ENCODE results near the gene CBLN4. TPM values are rescaled to one million over a fixed set of nuclear protein-coding genes. Genes with fewer than 3 reads are reported as not detected.

Gene CBLN4
- total and polyA plus RNA-seq, 2 donors (not counting 1 experiment from before 2014, with no cell fraction given) = not detected

DNA sequence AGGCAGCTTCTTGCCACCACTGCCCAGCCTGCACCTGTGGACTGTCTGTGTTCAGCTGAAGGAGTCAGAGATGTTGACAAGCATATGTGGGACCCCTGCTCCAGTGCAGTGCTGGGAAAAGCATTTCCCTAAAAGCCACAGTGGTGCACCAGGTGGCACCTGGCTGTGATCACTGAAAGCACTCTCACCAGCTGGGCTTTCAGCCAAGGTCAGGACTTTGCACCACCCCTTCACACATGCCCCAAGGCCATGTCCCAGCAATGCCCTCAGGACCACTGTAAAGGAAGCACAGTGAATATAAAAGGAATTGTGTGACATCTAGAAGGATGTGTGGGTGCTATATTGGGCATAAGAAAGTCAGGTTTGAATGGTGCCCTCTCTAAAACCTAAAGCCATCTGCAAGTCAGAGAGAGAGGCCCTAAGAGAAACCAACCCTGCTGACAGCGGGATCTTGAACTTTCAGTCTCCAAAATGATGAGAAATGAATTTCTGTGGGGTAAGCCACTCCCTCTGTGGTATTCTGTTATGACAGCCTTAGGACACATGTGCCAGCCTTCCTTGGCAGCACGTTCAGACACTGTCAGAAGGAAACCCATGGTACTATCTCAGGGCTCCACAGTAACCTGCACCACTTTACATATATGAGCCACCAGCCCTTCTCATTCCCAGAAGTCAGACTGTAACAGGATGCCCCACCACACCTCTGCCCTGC lies 30.7 kb downstream of the CBLN4 start:
- H3K4me1 ChIP-seq (ENCODE audit: control insufficient read depth, extremely low read depth, insufficient read depth, low read length) = no peaks in the 10 kb centered on the region
- TF ChIP-seq EZH2 (IDR thresholded peaks at IDR 0.05; ENCODE audit: low read length, missing control alignments) (no peak), CTCF (conservative IDR thresholded peaks at IDR 0.05 in 1 of 2, IDR thresholded peaks at IDR 0.05 in 1 of 2; ENCODE audit: low read depth in 1 of 2, low read length in 2 of 2) (no peak)
- no peak overlapping the region for H3K4me3 ChIP-seq (replicated peaks in 1 of 4; ENCODE audit: control extremely low read depth in 1 of 4, insufficient read depth in 1 of 4, low read depth in 3 of 4, low read length in 4 of 4)
- no peaks in the 10 kb centered on the region for H3K36me3 ChIP-seq (ENCODE audit: control insufficient read depth, insufficient read depth, low read length)
- H4K20me1 ChIP-seq (ENCODE audit: control insufficient read depth, extremely low read depth, insufficient read depth, low read length) = no peaks in the 10 kb centered on the region
- no peak overlapping the region for H3K27ac ChIP-seq (ENCODE audit: insufficient read depth, low read length)
- H3K9me3 ChIP-seq (ENCODE audit: control insufficient read depth, insufficient read depth, low read depth, low read length) = no peaks in the 10 kb centered on the region
- H3K4me2 ChIP-seq (ENCODE audit: extremely low read depth, insufficient read depth, low read length) = no peak overlapping the region
- H3K27me3 ChIP-seq (ENCODE audit: control insufficient read depth, insufficient read depth, low read length) = no peaks in the 10 kb centered on the region
- DNase-seq (ENCODE audit: low read depth in 2 of 2) = no peak
- H2AFZ ChIP-seq (ENCODE audit: low read length) = no peak overlapping the region
- H3K9ac ChIP-seq (ENCODE audit: insufficient read depth, low read length) = no peak overlapping the region
- H3K79me2 ChIP-seq (ENCODE audit: control insufficient read depth, insufficient read depth, low read length) = no peaks in the 10 kb centered on the region

DNA sequence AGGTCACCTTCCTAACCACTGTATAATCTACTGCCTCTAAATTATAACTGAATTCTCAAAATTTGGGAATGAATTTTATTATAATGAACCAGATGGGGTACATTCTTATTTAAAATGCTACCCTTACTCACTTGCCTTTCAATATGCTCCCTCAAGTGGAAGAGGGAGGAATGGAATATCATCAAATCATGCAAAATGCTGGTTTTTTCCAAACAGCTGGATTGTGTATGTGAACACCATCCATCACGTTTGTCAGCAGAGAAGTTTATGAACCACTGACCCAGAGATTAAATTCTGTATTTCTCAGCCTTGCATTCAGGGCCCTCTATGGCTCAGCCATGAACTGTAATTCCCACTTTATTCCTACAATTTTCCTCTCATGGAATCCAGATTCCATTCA lies 40.5 kb downstream of the CBLN4 start:
- no peak for DNase-seq (ENCODE audit: low read depth in 2 of 2)
- H3K27ac ChIP-seq (ENCODE audit: insufficient read depth, low read length) = no peak overlapping the region
- H4K20me1 ChIP-seq (ENCODE audit: control insufficient read depth, extremely low read depth, insufficient read depth, low read length) = no peaks in the 10 kb centered on the region
- no peak overlapping the region for H3K4me2 ChIP-seq (ENCODE audit: extremely low read depth, insufficient read depth, low read length)
- no peak overlapping the region for H3K4me3 ChIP-seq (replicated peaks in 1 of 4; ENCODE audit: control extremely low read depth in 1 of 4, insufficient read depth in 1 of 4, low read depth in 3 of 4, low read length in 4 of 4)
- H3K9me3 ChIP-seq (ENCODE audit: control insufficient read depth, insufficient read depth, low read depth, low read length) = no peaks in the 10 kb centered on the region
- H3K4me1 ChIP-seq (ENCODE audit: control insufficient read depth, extremely low read depth, insufficient read depth, low read length) = no peaks in the 10 kb centered on the region
- no peak for TF ChIP-seq CTCF (conservative IDR thresholded peaks at IDR 0.05 in 1 of 2, IDR thresholded peaks at IDR 0.05 in 1 of 2; ENCODE audit: low read depth in 1 of 2, low read length in 2 of 2)
- TF ChIP-seq EZH2 (IDR thresholded peaks at IDR 0.05; ENCODE audit: low read length, missing control alignments) = no peak
- no peaks in the 10 kb centered on the region for H3K36me3 ChIP-seq (ENCODE audit: control insufficient read depth, insufficient read depth, low read length)
- no peaks in the 10 kb centered on the region for H3K27me3 ChIP-seq (ENCODE audit: control insufficient read depth, insufficient read depth, low read length)
- no peaks in the 10 kb centered on the region for H3K79me2 ChIP-seq (ENCODE audit: control insufficient read depth, insufficient read depth, low read length)
- H2AFZ ChIP-seq (ENCODE audit: low read length) = no peak overlapping the region
- no peak overlapping the region for H3K9ac ChIP-seq (ENCODE audit: insufficient read depth, low read length)

DNA sequence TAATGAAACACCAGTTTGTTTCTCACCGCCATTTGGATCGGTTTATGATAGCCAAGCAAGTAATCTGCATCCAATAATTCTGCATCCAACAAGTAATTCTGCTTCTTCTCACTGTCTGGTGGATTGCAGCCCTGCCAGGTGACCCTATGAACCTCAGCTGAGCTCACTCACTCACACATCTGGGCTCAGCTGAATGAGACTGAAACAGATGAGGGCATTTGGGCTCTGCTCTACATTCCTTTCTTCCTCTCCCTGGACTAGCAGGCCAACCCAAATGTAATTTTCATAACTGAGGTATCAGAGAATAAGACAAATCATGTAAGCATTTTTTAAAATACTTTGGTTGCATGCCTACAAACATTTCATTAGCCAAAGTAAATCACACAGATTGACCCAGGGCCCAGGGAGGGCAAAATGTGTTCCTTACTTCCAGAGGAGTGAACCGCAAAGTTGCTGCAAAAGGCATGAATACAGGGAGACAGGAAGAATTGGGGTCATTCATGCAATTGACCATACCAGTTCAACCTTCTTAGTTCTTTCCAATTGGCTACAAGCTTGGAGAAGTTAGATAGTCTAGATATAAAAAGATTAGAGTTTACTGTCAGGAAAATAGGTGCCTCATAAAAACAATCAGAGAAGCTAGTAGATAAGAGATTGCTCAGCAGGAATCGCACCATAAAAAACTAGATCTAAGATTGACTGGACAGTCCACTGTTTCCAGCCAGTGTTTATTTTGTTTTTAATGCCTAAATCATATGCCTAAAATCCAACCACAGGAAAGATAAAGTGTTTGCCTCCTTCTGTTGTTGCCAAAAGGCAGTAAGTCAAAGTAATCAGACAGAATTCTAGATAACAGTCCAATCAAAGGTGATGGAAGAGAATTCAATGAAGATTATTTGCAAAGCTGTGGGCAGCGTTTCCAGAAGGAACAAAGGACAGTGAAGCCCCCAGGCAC lies 43.7 kb downstream of the CBLN4 start:
- Histone ChIP-seq H3K27me3 (ENCODE audit: control insufficient read depth, insufficient read depth, low read length) (no peaks in the 10 kb centered on the region), H3K4me1 (ENCODE audit: control insufficient read depth, extremely low read depth, insufficient read depth, low read length) (no peaks in the 10 kb centered on the region), H4K20me1 (ENCODE audit: control insufficient read depth, extremely low read depth, insufficient read depth, low read length) (no peaks in the 10 kb centered on the region), H3K9me3 (ENCODE audit: control insufficient read depth, insufficient read depth, low read depth, low read length) (no peaks in the 10 kb centered on the region), H3K79me2 (ENCODE audit: control insufficient read depth, insufficient read depth, low read length) (no peaks in the 10 kb centered on the region), H2AFZ (ENCODE audit: low read length) (no peak overlapping the region), H3K4me2 (ENCODE audit: extremely low read depth, insufficient read depth, low read length) (no peak overlapping the region), H3K27ac (ENCODE audit: insufficient read depth, low read length) (no peak overlapping the region), H3K9ac (ENCODE audit: insufficient read depth, low read length) (no peak overlapping the region), H3K36me3 (ENCODE audit: control insufficient read depth, insufficient read depth, low read length) (no peaks in the 10 kb centered on the region), H3K4me3 (replicated peaks in 1 of 4; ENCODE audit: control extremely low read depth in 1 of 4, insufficient read depth in 1 of 4, low read depth in 3 of 4, low read length in 4 of 4) (no peak overlapping the region)
- TF ChIP-seq CTCF (conservative IDR thresholded peaks at IDR 0.05 in 1 of 2, IDR thresholded peaks at IDR 0.05 in 1 of 2; ENCODE audit: low read depth in 1 of 2, low read length in 2 of 2) (no peak), EZH2 (IDR thresholded peaks at IDR 0.05; ENCODE audit: low read length, missing control alignments) (no peak)
- DNase-seq (ENCODE audit: low read depth in 2 of 2) = no peak
